SKM-1 (cell line): Measurements from ENCODE around the gene TBX1.

Experiments
- DNase-seq: peaks from one replicate; lab custom pipeline; 2025; ENCODE audit not compliant: unreplicated experiment; lab: John Stamatoyannopoulos, UW

Gene TBX1

GRCh38 chr22:19751497-19752245 lies 8.9 kb upstream of the TBX1 start:
- no peak for DNase-seq

- no peak for DNase-seq
Measured at GRCh38 chr22:19753090-19753842, 7.3 kb upstream of the TBX1 start.

GRCh38 chr22:19753996-19754700 lies 6.4 kb upstream of the TBX1 start:
- DNase-seq: no peak

- DNase-seq: no peak
Measured at GRCh38 chr22:19754701-19755144, 5.9 kb upstream of the TBX1 start.

- no peak for DNase-seq
Measured at GRCh38 chr22:19755145-19755710, 5.3 kb upstream of the TBX1 start.

GRCh38 chr22:19755722-19756287 lies 4.8 kb upstream of the TBX1 start:
- DNase-seq: no peak

GRCh38 chr22:19756288-19757128 lies 4.1 kb upstream of the TBX1 start:
- DNase-seq: no peak

- DNase-seq: no peak
Measured at GRCh38 chr22:19757140-19757984, 3.2 kb upstream of the TBX1 start.

- DNase-seq: no peak
Measured at GRCh38 chr22:19757985-19758895, 2.3 kb upstream of the TBX1 start.

- no peak for DNase-seq
Measured at GRCh38 chr22:19758896-19759426, 1.6 kb upstream of the TBX1 start.

- no peak for DNase-seq
Measured at GRCh38 chr22:19759427-19760057, 1.0 kb upstream of the TBX1 start.

GRCh38 chr22:19760951-19761724 lies 560 bp downstream of the TBX1 start:
- DNase-seq: no peak

GRCh38 chr22:19761725-19762567 lies 1.4 kb downstream of the TBX1 start:
- no peak for DNase-seq

GRCh38 chr22:19762568-19763457 lies 2.2 kb downstream of the TBX1 start:
- no peak for DNase-seq
